H9 (cell line): Measurements from ENCODE around the gene THY1. TPM values are rescaled to one million over a fixed set of nuclear protein-coding genes. Genes with fewer than 3 reads are reported as not detected.

ENCODE experiments used
- DNase-seq: peaks from one replicate; pipeline ENCODE4 v3.0.0-alpha.2; 2017
- H2AFZ ChIP-seq: one replicate; pipeline ENCODE4 v1.6.1; 2013; ENCODE audit warnings: mild to moderate bottlenecking, low read length, control low read depth, moderate library complexity
- H2AK5ac ChIP-seq: 2 replicates; pipeline ENCODE4 v1.6.1; 2013; ENCODE audit warnings: low read length, control low read depth, mixed read lengths; ENCODE audit not compliant: insufficient read length
- H2BK120ac ChIP-seq: one replicate; pipeline ENCODE4 v1.6.1; 2013; ENCODE audit warnings: low read depth, mild to moderate bottlenecking, low read length, control low read depth, inconsistent platforms; ENCODE audit not compliant: poor library complexity, severe bottlenecking
- H2BK12ac ChIP-seq: 2 replicates; pipeline ENCODE4 v1.6.1; 2013; ENCODE audit warnings: low read length, control low read depth, mixed read lengths, low read depth; ENCODE audit not compliant: insufficient read length
- H2BK15ac ChIP-seq: 2 replicates; pipeline ENCODE4 v1.6.1; 2013; ENCODE audit warnings: low read depth, low read length, control low read depth
- H2BK20ac ChIP-seq: one replicate; pipeline ENCODE4 v1.6.1; 2013; ENCODE audit warnings: low read depth, mild to moderate bottlenecking, low read length, control low read depth, inconsistent platforms; ENCODE audit not compliant: poor library complexity, severe bottlenecking
- H2BK5ac ChIP-seq: 2 replicates; pipeline ENCODE4 v1.6.1; 2013; ENCODE audit warnings: low read length, control low read depth, mixed read lengths; ENCODE audit not compliant: insufficient read length
- H3K14ac ChIP-seq: 2 replicates; pipeline ENCODE4 v1.6.1; 2013; ENCODE audit warnings: low read length, control low read depth; ENCODE audit not compliant: insufficient read depth
- H3K18ac ChIP-seq: 2 replicates; pipeline ENCODE4 v1.6.1; 2013; ENCODE audit warnings: low read depth, mild to moderate bottlenecking, mixed read lengths, low read length, control low read depth; ENCODE audit not compliant: insufficient read length
- H3K23ac ChIP-seq: 2 replicates; pipeline ENCODE4 v1.6.1; 2013; ENCODE audit warnings: low read length, control low read depth, mixed read lengths, low read depth; ENCODE audit not compliant: insufficient read length
- H3K23me2 ChIP-seq: 2 replicates; pipeline ENCODE4 v1.6.1; 2013; ENCODE audit warnings: low read depth, mild to moderate bottlenecking, mixed read lengths, low read length, control low read depth; ENCODE audit not compliant: insufficient read length, poor library complexity, severe bottlenecking
- H3K27ac ChIP-seq: 2 replicates; pipeline ENCODE4 v1.5.1; 2013; ENCODE audit warnings: low read length, control low read depth, mixed read lengths, low read depth; ENCODE audit not compliant: insufficient read length
- H3K27me3 ChIP-seq: 2 replicates; pipeline ENCODE4 v1.6.1; 2013; ENCODE audit warnings: low read length, control low read depth, inconsistent platforms; ENCODE audit not compliant: insufficient read depth
- H3K4ac ChIP-seq: 2 replicates; pipeline ENCODE4 v1.6.1; 2013; ENCODE audit warnings: low read depth, mild to moderate bottlenecking, control low read depth, inconsistent platforms, low read length, moderate library complexity
- H3K4me1 ChIP-seq: 2 replicates; pipeline ENCODE4 v1.6.1; 2013; ENCODE audit warnings: low read length, control low read depth, inconsistent platforms; ENCODE audit not compliant: insufficient read depth
- H3K4me2 ChIP-seq: 2 replicates; pipeline ENCODE4 v1.6.1; 2013; ENCODE audit warnings: low read length, control low read depth, mixed read lengths; ENCODE audit not compliant: insufficient read length, insufficient read depth
- H3K56ac ChIP-seq: 2 replicates; pipeline ENCODE4 v1.6.1; 2013; ENCODE audit warnings: low read depth, mild to moderate bottlenecking, mixed read lengths, low read length, control low read depth; ENCODE audit not compliant: insufficient read length
- H3K79me1 ChIP-seq: 2 replicates; pipeline ENCODE4 v1.6.1; 2013; ENCODE audit warnings: low read depth, mild to moderate bottlenecking, moderate library complexity, low read length, control low read depth, inconsistent platforms; ENCODE audit not compliant: insufficient read depth, poor library complexity, severe bottlenecking
- H3K79me2 ChIP-seq: 2 replicates; pipeline ENCODE4 v1.6.1; 2013; ENCODE audit warnings: low read length, control low read depth, inconsistent platforms; ENCODE audit not compliant: insufficient read depth
- H3K9ac ChIP-seq: 2 replicates; pipeline ENCODE4 v1.6.1; 2013; ENCODE audit warnings: low read length, control low read depth, mixed read lengths; ENCODE audit not compliant: insufficient read length; ENCODE audit errors: extremely low read depth
- H3K9me3 ChIP-seq: one replicate; pipeline ENCODE4 v1.6.1; 2013; ENCODE audit warnings: low read depth, low read length, inconsistent platforms; ENCODE audit not compliant: control insufficient read depth
- H3T11ph ChIP-seq: one replicate; pipeline ENCODE4 v1.6.1; 2013; ENCODE audit warnings: mild to moderate bottlenecking, low read length, control low read depth, inconsistent platforms
- H4K20me1 ChIP-seq: one replicate; pipeline ENCODE4 v1.6.1; 2013; ENCODE audit not compliant: control insufficient read depth, insufficient read length, insufficient read depth
- H4K5ac ChIP-seq: 2 replicates; pipeline ENCODE4 v1.6.1; 2013; ENCODE audit warnings: low read depth, mild to moderate bottlenecking, mixed read lengths, low read length, control low read depth; ENCODE audit not compliant: insufficient read length
- H4K8ac ChIP-seq: replicated peaks from 2 replicates; pipeline ENCODE4 v1.6.1; 2013; ENCODE audit warnings: low read length, control low read depth, mixed read lengths, low read depth; ENCODE audit not compliant: insufficient read length
- H4K91ac ChIP-seq: 2 replicates; pipeline ENCODE4 v1.6.1; 2013; ENCODE audit warnings: low read depth, mild to moderate bottlenecking, moderate library complexity, mixed read lengths, low read length, control low read depth; ENCODE audit not compliant: insufficient read length
- H3K27ac Mint-ChIP-seq, 3 experiments: 2 replicates in 2 of 3; 3 replicates in 1 of 3; pipeline ENCODE4 v1.8.0; 2020 to 2021; ENCODE audit warnings: mixed read lengths in 3 of 3, mild to moderate bottlenecking in 1 of 3, moderate library complexity in 1 of 3
- H3K27me3 Mint-ChIP-seq: 2 replicates; pipeline ENCODE4 v1.8.0; 2021; ENCODE audit warnings: low read depth, mild to moderate bottlenecking, moderate library complexity, mixed read lengths
- H3K36me3 Mint-ChIP-seq, 3 experiments: 2 replicates in 2 of 3; 3 replicates in 1 of 3; pipeline ENCODE4 v1.8.0; 2020 to 2021; ENCODE audit warnings: low read depth in 3 of 3, mixed read lengths in 3 of 3; ENCODE audit not compliant: insufficient read depth in 1 of 3
- H3K4me1 Mint-ChIP-seq, 2 experiments: 2 replicates each; pipeline ENCODE4 v1.8.0; 2020; ENCODE audit warnings: mixed read lengths in 2 of 2
- H3K4me3 Mint-ChIP-seq, 2 experiments: 2 replicates in 1 of 2; 3 replicates in 1 of 2; pipeline ENCODE4 v1.8.0; 2020 to 2021; ENCODE audit warnings: mild to moderate bottlenecking in 2 of 2, mixed read lengths in 2 of 2, moderate library complexity in 1 of 2
- H3K9me3 Mint-ChIP-seq, 2 experiments: 2 replicates in 1 of 2; 3 replicates in 1 of 2; pipeline ENCODE4 v1.8.0; 2020; ENCODE audit warnings: mild to moderate bottlenecking in 2 of 2, mixed read lengths in 2 of 2, moderate library complexity in 1 of 2
- CTCF ChIP-seq: fragments of 200-600 bp; sonication (generic); conservative IDR thresholded peaks from 3 replicates; pipeline ENCODE4 v1.8.0; 2021; ENCODE audit warnings: antibody characterized with exemption, mild to moderate bottlenecking
- WGBS: extraction: QIAGEN DNeasy Blood & Tissue Kit; methylation state at CpG from one replicate; pipeline ENCODE4 v1.1.7; 2013; ENCODE audit warnings: missing lambda C conversion rate, low lambda C conversion rate, mixed read lengths; ENCODE audit not compliant: insufficient read length; ENCODE audit errors: extremely low coverage; 5-methylcytosine and 5-hydroxymethylcytosine counted together
- total RNA-seq: library from RNA; stranded (reverse); gene quantifications from 2 replicates; pipeline ENCODE4 v1.2.1, GENCODE V29; 2021

THY1 gene
- total RNA-seq, 1 experiment from 2014 or later: 176 TPM

GRCh38 chr11:119372260-119373058 lies 50.5 kb downstream of the THY1 start:
- Histone ChIP-seq H3K9ac (no peak overlapping the region), H2BK12ac (no peak overlapping the region), H2BK5ac (no peak overlapping the region), H3K79me2 (no peaks in the 10 kb centered on the region), H4K91ac (no peak overlapping the region), H2BK120ac (no peak overlapping the region), H3K18ac (no peak overlapping the region), H3T11ph (no peak overlapping the region), H2AK5ac (no peak overlapping the region), H4K8ac (no peak overlapping the region), H3K14ac (no peak overlapping the region), H3K27ac (no peak overlapping the region), H3K23ac (no peak overlapping the region), H3K56ac (no peak overlapping the region), H3K23me2 (no peaks in the 10 kb centered on the region), H2BK15ac (no peak overlapping the region), H3K79me1 (no peaks in the 10 kb centered on the region), H4K20me1 (no peaks in the 10 kb centered on the region), H2AFZ (no peak overlapping the region), H3K4me2 (no peak overlapping the region), H3K4ac (no peak overlapping the region), H3K4me1 (peaks cover 2% of the 10 kb centered on the region; the same call in 1 of the 2 replicates), H4K5ac (no peak overlapping the region), H2BK20ac (no peak overlapping the region), H3K9me3 (no peaks in the 10 kb centered on the region), H3K27me3 (no peaks in the 10 kb centered on the region)
- TF ChIP-seq CTCF: no peak
- Mint-ChIP-seq H3K4me1 (peaks cover 70 to 79% of the 10 kb centered on the region in 2 experiments), H3K27ac (no peak overlapping the region; a peak in 1 of 7 replicates), H3K9me3 (no peaks in the 10 kb centered on the region), H3K4me3 (no peak overlapping the region), H3K27me3 (peaks cover 18% of the 10 kb centered on the region), H3K36me3 (peaks cover 0 to 3% (median 0%) of the 10 kb centered on the region in 3 experiments; a peak in 1 of 7 replicates)
- no CpG with 5 or more reads among the region's 26 CpGs for WGBS
- DNase-seq: peak; percentile 26
